ACC112 (cell line): Measurements from ENCODE around the gene CILP.

Source experiments
- H2AFZ ChIP-seq: fragments of 200-600 bp; sonication (generic); one replicate; pipeline ENCODE4 v1.6.0; 2017; ENCODE audit warnings: antibody characterized with exemption, low read length; ENCODE audit not compliant: unreplicated experiment
- H3K27ac ChIP-seq: fragments of 200-600 bp; sonication (generic); 2 replicates; pipeline ENCODE4 v1.5.1; 2014; ENCODE audit warnings: low read depth, mild to moderate bottlenecking, antibody characterized with exemption, low read length, moderate library complexity
- H3K27me3 ChIP-seq: fragments of 200-600 bp; sonication (generic); 2 replicates; pipeline ENCODE4 v1.6.1; 2014; ENCODE audit warnings: mild to moderate bottlenecking, antibody characterized with exemption, low read length, moderate library complexity, mixed read lengths; ENCODE audit not compliant: insufficient read depth
- H3K36me3 ChIP-seq: fragments of 200-600 bp; sonication (generic); 2 replicates; pipeline ENCODE4 v1.6.1; 2016; ENCODE audit warnings: mild to moderate bottlenecking, antibody characterized with exemption, low read length, moderate library complexity, mixed read lengths; ENCODE audit not compliant: insufficient read depth
- H3K4me1 ChIP-seq: fragments of 200-600 bp; sonication (generic); one replicate; pipeline ENCODE4 v1.6.1; 2016; ENCODE audit warnings: low read length, mixed read lengths; ENCODE audit not compliant: insufficient read depth, unreplicated experiment, control insufficient read depth
- H3K4me3 ChIP-seq: fragments of 200-600 bp; sonication (generic); 2 replicates; pipeline ENCODE4 v1.5.1; 2014; ENCODE audit warnings: mild to moderate bottlenecking, low read depth, low read length
- H3K79me2 ChIP-seq: fragments of 200-600 bp; sonication (generic); one replicate; pipeline ENCODE4 v1.6.0; 2016; ENCODE audit warnings: low read length; ENCODE audit not compliant: control insufficient read depth, unreplicated experiment, insufficient read depth

Gene CILP

GRCh38 chr15:65221697-65222096 is 10.4 kb upstream of the CILP start:
- H3K4me1 ChIP-seq = no peaks in the 10 kb centered on the region
- no peak overlapping the region for H3K27ac ChIP-seq
- no peaks in the 10 kb centered on the region for H3K36me3 ChIP-seq
- H3K79me2 ChIP-seq = no peaks in the 10 kb centered on the region
- no peak overlapping the region for H2AFZ ChIP-seq
- no peaks in the 10 kb centered on the region for H3K27me3 ChIP-seq
- no peak overlapping the region for H3K4me3 ChIP-seq

DNA sequence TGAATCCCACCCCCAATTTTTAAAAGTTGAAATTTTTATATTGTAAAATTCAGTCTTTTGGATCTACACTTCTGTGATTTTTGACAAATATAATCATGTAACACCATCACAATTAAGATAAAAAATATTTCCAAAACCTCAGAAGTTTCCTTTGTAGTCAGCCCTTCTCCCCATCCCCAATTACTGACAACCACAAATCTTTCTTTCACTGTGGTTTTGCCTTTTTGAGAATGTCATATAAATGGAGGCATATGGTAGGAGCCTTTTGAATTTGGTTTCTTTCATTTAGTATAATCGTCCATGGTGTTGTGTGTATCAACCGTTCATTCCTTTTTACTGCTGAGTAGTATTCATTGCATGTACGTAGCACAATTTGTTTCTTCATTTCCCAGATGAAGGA is 7.9 kb upstream of the CILP start:
- Histone ChIP-seq H3K27ac (no peak overlapping the region), H3K27me3 (no peaks in the 10 kb centered on the region)

DNA sequence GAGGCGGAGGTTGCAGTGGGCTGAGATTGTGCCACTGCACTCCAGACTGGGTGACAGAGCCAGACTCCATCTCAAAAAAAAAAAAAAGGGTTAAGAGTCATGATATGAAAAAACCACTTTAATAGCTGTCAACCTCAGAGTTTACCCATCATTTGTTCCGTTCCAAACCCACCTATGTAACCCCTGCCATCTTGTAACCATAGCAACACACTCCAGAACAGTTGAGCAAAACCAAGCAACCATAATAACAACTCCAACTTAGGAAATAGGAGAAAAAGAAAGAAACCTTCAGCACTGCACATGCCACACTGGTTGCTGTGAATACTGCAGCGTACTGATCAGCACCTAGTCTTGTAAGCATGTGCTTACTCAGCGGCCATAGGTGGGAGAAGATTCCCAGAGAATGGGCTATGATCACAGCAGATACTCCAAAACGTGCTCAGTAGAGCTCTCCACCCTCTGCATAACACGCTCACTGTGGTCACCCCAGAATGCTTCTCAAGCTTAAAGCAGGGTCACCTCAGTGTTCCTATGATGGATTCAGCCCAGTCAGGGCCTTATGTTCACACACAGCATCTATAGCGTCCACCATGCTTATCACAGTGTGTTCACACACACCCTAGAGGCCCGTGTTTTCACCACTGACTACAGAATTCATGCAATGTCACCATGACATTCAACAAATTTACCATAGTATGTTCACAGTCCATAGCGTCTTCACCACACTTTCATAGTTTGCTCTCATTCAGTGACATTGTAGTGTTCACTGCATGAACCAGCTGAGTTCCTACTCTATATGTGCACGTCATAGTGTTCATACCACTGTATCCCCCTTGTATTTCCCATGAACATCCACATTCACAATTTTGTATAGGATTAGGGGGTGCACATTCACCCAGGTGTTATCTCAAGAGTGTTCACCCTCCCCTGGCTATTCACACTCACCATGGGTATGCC is 6.5 kb upstream of the CILP start:
- Histone ChIP-seq H2AFZ (no peak overlapping the region), H3K4me1 (no peaks in the 10 kb centered on the region), H3K27ac (no peak overlapping the region), H3K4me3 (no peak overlapping the region), H3K36me3 (no peaks in the 10 kb centered on the region), H3K79me2 (no peaks in the 10 kb centered on the region), H3K27me3 (no peaks in the 10 kb centered on the region)

More for the DNA sequence above, 7.9 kb upstream of the CILP start:
- Histone ChIP-seq H3K4me3 (no peak overlapping the region), H2AFZ (no peak overlapping the region), H3K36me3 (no peaks in the 10 kb centered on the region), H3K4me1 (no peaks in the 10 kb centered on the region), H3K79me2 (no peaks in the 10 kb centered on the region)

GRCh38 chr15:65215496-65215895 is 4.2 kb upstream of the CILP start:
- Histone ChIP-seq H3K79me2 (no peaks in the 10 kb centered on the region), H3K27ac (no peak overlapping the region), H3K4me1 (peaks cover 7% of the 10 kb centered on the region), H3K36me3 (no peaks in the 10 kb centered on the region), H3K27me3 (no peaks in the 10 kb centered on the region), H3K4me3 (no peak overlapping the region), H2AFZ (no peak overlapping the region)

GRCh38 chr15:65214010-65214409 is 2.7 kb upstream of the CILP start:
- peaks cover 7% of the 10 kb centered on the region for H3K4me1 ChIP-seq
- H3K4me3 ChIP-seq = no peak overlapping the region
- no peak overlapping the region for H3K27ac ChIP-seq
- no peaks in the 10 kb centered on the region for H3K79me2 ChIP-seq
- no peak overlapping the region for H2AFZ ChIP-seq
- no peaks in the 10 kb centered on the region for H3K36me3 ChIP-seq
- no peaks in the 10 kb centered on the region for H3K27me3 ChIP-seq

- Histone ChIP-seq H3K27ac (no peak overlapping the region), H3K4me3 (no peak overlapping the region), H3K4me1 (peaks cover 7% of the 10 kb centered on the region), H3K79me2 (no peaks in the 10 kb centered on the region), H3K36me3 (no peaks in the 10 kb centered on the region), H2AFZ (no peak overlapping the region), H3K27me3 (no peaks in the 10 kb centered on the region)
Measured at GRCh38 chr15:65213241-65213640, 2.0 kb upstream of the CILP start.

- H3K4me1 ChIP-seq = peaks cover 7% of the 10 kb centered on the region
- H3K4me3 ChIP-seq = no peak overlapping the region
- H3K36me3 ChIP-seq = no peaks in the 10 kb centered on the region
- H3K79me2 ChIP-seq = no peaks in the 10 kb centered on the region
- no peaks in the 10 kb centered on the region for H3K27me3 ChIP-seq
- H2AFZ ChIP-seq = no peak overlapping the region
- H3K27ac ChIP-seq = no peak overlapping the region
Measured at GRCh38 chr15:65212097-65212496, 824 bp upstream of the CILP start.

GRCh38 chr15:65211482-65211982 is 259 bp upstream of the CILP start:
- no peaks in the 10 kb centered on the region for H3K36me3 ChIP-seq
- no peaks in the 10 kb centered on the region for H3K27me3 ChIP-seq
- no peaks in the 10 kb centered on the region for H3K79me2 ChIP-seq
- H3K27ac ChIP-seq = no peak overlapping the region
- no peak overlapping the region for H3K4me3 ChIP-seq
- no peak overlapping the region for H2AFZ ChIP-seq
- H3K4me1 ChIP-seq = peaks cover 7% of the 10 kb centered on the region

GRCh38 chr15:65209701-65210643 is 1.3 kb downstream of the CILP start:
- Histone ChIP-seq H2AFZ (no peak overlapping the region), H3K4me3 (no peak overlapping the region), H3K79me2 (no peaks in the 10 kb centered on the region), H3K36me3 (no peaks in the 10 kb centered on the region), H3K27ac (no peak overlapping the region), H3K27me3 (no peaks in the 10 kb centered on the region; the same call in 1 of the 2 replicates), H3K4me1 (peaks cover 7% of the 10 kb centered on the region)

DNA sequence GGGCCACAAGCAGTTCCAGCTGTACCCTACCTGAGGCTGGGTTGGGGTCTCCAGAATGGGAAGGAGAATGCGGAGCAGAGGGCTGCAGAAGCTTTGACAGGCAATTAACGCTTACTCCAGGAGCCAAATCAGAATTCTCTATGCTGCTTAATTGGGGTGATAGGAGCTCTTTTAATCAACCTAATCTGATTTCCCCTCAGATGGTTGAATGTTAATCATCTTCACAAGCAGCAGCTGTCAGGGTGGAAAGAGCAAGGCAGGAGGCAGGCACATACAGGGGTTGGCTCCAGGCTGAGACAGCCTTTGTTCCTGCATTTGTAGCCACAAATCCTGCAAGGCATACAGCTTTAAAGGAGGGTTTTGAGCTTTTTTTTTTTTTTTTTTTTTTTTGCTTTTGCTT is 2.6 kb downstream of the CILP start:
- Histone ChIP-seq H3K4me3 (no peak overlapping the region), H3K27me3 (no peaks in the 10 kb centered on the region; the same call in 1 of the 2 replicates), H3K79me2 (no peaks in the 10 kb centered on the region), H3K36me3 (no peaks in the 10 kb centered on the region), H3K4me1 (peaks cover 7% of the 10 kb centered on the region), H3K27ac (no peak overlapping the region), H2AFZ (no peak overlapping the region)
